DND-41 (cell line): ENCODE results near the gene U2AF1L4.
A peak's percentile ranks its signal among the peaks of the same experiment; 100 is the strongest.

Experiments
- ATAC-seq: fragments of 200-7000 bp; cut with Tn5 transposase; 3 replicates; pipeline ENCODE4 v1.9.1; 2021; ENCODE audit warnings: low read depth; ENCODE audit not compliant: insufficient read depth
- DNase-seq: peaks from one replicate; pipeline ENCODE4 v3.0.0-alpha.2; 2020
- H2AFZ ChIP-seq: 2 replicates; pipeline ENCODE4 v1.6.0; 2012; ENCODE audit warnings: low read depth, low read length
- H3K27ac ChIP-seq: 2 replicates; pipeline ENCODE4 v1.5.1; 2012; ENCODE audit warnings: low read length, inconsistent platforms
- H3K27me3 ChIP-seq: fragments of 200-600 bp; sonication (generic); 2 replicates; pipeline ENCODE4 v1.6.0; 2012; ENCODE audit warnings: low read length, mild to moderate bottlenecking, inconsistent platforms; ENCODE audit not compliant: insufficient read depth, poor library complexity
- H3K36me3 ChIP-seq: 2 replicates; pipeline ENCODE4 v1.5.1; 2012; ENCODE audit warnings: low read length, inconsistent platforms; ENCODE audit not compliant: insufficient read depth
- H3K4me1 ChIP-seq: 2 replicates; pipeline ENCODE4 v1.5.1; 2012; ENCODE audit warnings: mild to moderate bottlenecking, low read length; ENCODE audit not compliant: insufficient read depth
- H3K4me2 ChIP-seq: 2 replicates; pipeline ENCODE4 v1.6.0; 2012; ENCODE audit warnings: mild to moderate bottlenecking, moderate library complexity, low read length, inconsistent platforms; ENCODE audit not compliant: insufficient read depth
- H3K4me3 ChIP-seq, 2 experiments: fragments of 200-600 bp in 1 of 2; shearing (Covaris generic) in 1 of 2; 2 replicates each; pipeline ENCODE4 v1.5.1; 2012 to 2016; ENCODE audit warnings: inconsistent platforms in 2 of 2, low read length in 2 of 2, mild to moderate bottlenecking in 2 of 2, low read depth in 1 of 2, moderate library complexity in 1 of 2
- H3K79me2 ChIP-seq: 2 replicates; pipeline ENCODE4 v1.6.0; 2012; ENCODE audit warnings: low read length, inconsistent platforms; ENCODE audit not compliant: insufficient read depth
- H3K9ac ChIP-seq: 2 replicates; pipeline ENCODE4 v1.6.0; 2012; ENCODE audit warnings: low read depth, mild to moderate bottlenecking, inconsistent platforms, low read length, moderate library complexity
- H3K9me3 ChIP-seq: 2 replicates; pipeline ENCODE4 v1.5.1; 2012; ENCODE audit warnings: low read length, moderate library complexity, mild to moderate bottlenecking, inconsistent platforms; ENCODE audit not compliant: insufficient read depth, severe bottlenecking
- H4K20me1 ChIP-seq: 2 replicates; pipeline ENCODE4 v1.6.0; 2012; ENCODE audit warnings: low read length; ENCODE audit not compliant: insufficient read depth
- CTCF ChIP-seq: IDR thresholded peaks from 2 replicates; pipeline ENCODE4 v1.5.1; 2012; ENCODE audit warnings: borderline replicate concordance, low read length, moderate library complexity, mild to moderate bottlenecking; ENCODE audit not compliant: poor library complexity, severe bottlenecking; ENCODE audit errors: extremely low read depth
- EZH2 ChIP-seq: IDR thresholded peaks from 3 replicates; pipeline ENCODE4 v1.6.1; 2012; ENCODE audit warnings: borderline replicate concordance, low read depth, mild to moderate bottlenecking, moderate library complexity, low read length, inconsistent platforms; ENCODE audit not compliant: severe bottlenecking

U2AF1L4 gene

GRCh38 chr19:35792312-35792711 lies 47.1 kb upstream of the U2AF1L4 start:
- ATAC-seq (no peak), DNase-seq (no peak)
- H3K4me2 ChIP-seq, result no peak overlapping the region
- TF ChIP-seq EZH2 (no peak), CTCF (no peak)
- H3K4me3 ChIP-seq, result no peak overlapping the region
- no peaks in the 10 kb centered on the region for H3K4me1 ChIP-seq
- no peak overlapping the region for H2AFZ ChIP-seq
- no peaks in the 10 kb centered on the region for H3K36me3 ChIP-seq
- no peak overlapping the region for H3K9ac ChIP-seq
- H3K27ac ChIP-seq, result no peak overlapping the region
- H4K20me1 ChIP-seq, result peaks cover 4% of the 10 kb centered on the region
- no peaks in the 10 kb centered on the region for H3K9me3 ChIP-seq
- no peaks in the 10 kb centered on the region for H3K79me2 ChIP-seq
- no peaks in the 10 kb centered on the region for H3K27me3 ChIP-seq

- Histone ChIP-seq H3K9me3 (no peaks in the 10 kb centered on the region), H3K4me1 (no peaks in the 10 kb centered on the region), H2AFZ (no peak overlapping the region), H4K20me1 (peaks cover 4% of the 10 kb centered on the region), H3K36me3 (0 out of 2 replicates have a peak, but pooled peaks cover 1% of the 10 kb centered on the region), H3K27me3 (no peaks in the 10 kb centered on the region), H3K9ac (no peak overlapping the region), H3K79me2 (no peaks in the 10 kb centered on the region), H3K27ac (no peak overlapping the region), H3K4me2 (no peak overlapping the region), H3K4me3 (no peak overlapping the region)
- TF ChIP-seq EZH2, result no peak
- TF ChIP-seq CTCF, result no peak
- DNase-seq (no peak), ATAC-seq (no peak)
Observed at GRCh38 chr19:35791814-35792279, 46.6 kb upstream of the U2AF1L4 start.

- DNase-seq (peak; percentile 31), ATAC-seq (peak; percentile 65)
- no peaks in the 10 kb centered on the region for H3K27me3 ChIP-seq
- no peak overlapping the region for H2AFZ ChIP-seq
- no peaks in the 10 kb centered on the region for H3K79me2 ChIP-seq
- H3K4me3 ChIP-seq, result no peak overlapping the region
- no peaks in the 10 kb centered on the region for H3K9me3 ChIP-seq
- no peaks in the 10 kb centered on the region for H3K4me1 ChIP-seq
- H3K36me3 ChIP-seq, result peaks cover 6% of the 10 kb centered on the region; the same call in 1 of the 2 replicates
- no peak overlapping the region for H3K4me2 ChIP-seq
- H3K9ac ChIP-seq, result no peak overlapping the region
- no peak overlapping the region for H3K27ac ChIP-seq
- TF ChIP-seq CTCF (peak; percentile 54), EZH2 (no peak)
- H4K20me1 ChIP-seq, result peaks cover 4% of the 10 kb centered on the region
Observed at GRCh38 chr19:35790981-35791813, 46.0 kb upstream of the U2AF1L4 start.
